ENCODE results near the gene SH3BP1.

The SH3BP1 gene

GRCh38 chr22:37701141-37701786 is 61.8 kb downstream of the SH3BP1 start:
- no peak for DNase-seq (ENCODE audit: low read depth in 2 of 2, low spot score in 1 of 2)

- no peak for DNase-seq (ENCODE audit: low read depth in 2 of 2, low spot score in 1 of 2)
These were observed 64.4 kb downstream of the SH3BP1 start for GRCh38 chr22:37703906-37704305.

- DNase-seq (ENCODE audit: low read depth in 2 of 2, low spot score in 1 of 2): no peak
These were observed 65.2 kb downstream of the SH3BP1 start for GRCh38 chr22:37704645-37705044.

GRCh38 chr22:37705205-37705604 is 65.7 kb downstream of the SH3BP1 start:
- DNase-seq (ENCODE audit: low read depth in 2 of 2, low spot score in 1 of 2): no peak
